Dermis blood vessel endothelial cell (primary cell): ENCODE results near the gene ARHGAP26. TPM values are rescaled to one million over a fixed set of nuclear protein-coding genes. Genes with fewer than 3 reads are reported as not detected.
"Not testable (repeated sequence)": the region's sequence is repeated elsewhere in the genome, so short reads cannot be mapped to it uniquely, and the experiment has no call there.

Experiments
- DNase-seq: peaks from one replicate; pipeline ENCODE4 v3.0.0; 2010
- total RNA-seq: library from RNA; depleted of rRNA; stranded (reverse); fragments of >200 nt; gene quantifications from 2 replicates; pipeline ENCODE4 v1.2.3, GENCODE V29; 2014

ARHGAP26 gene
- total RNA-seq, 1 donor from 2014 or later = 51.7 TPM

DNA sequence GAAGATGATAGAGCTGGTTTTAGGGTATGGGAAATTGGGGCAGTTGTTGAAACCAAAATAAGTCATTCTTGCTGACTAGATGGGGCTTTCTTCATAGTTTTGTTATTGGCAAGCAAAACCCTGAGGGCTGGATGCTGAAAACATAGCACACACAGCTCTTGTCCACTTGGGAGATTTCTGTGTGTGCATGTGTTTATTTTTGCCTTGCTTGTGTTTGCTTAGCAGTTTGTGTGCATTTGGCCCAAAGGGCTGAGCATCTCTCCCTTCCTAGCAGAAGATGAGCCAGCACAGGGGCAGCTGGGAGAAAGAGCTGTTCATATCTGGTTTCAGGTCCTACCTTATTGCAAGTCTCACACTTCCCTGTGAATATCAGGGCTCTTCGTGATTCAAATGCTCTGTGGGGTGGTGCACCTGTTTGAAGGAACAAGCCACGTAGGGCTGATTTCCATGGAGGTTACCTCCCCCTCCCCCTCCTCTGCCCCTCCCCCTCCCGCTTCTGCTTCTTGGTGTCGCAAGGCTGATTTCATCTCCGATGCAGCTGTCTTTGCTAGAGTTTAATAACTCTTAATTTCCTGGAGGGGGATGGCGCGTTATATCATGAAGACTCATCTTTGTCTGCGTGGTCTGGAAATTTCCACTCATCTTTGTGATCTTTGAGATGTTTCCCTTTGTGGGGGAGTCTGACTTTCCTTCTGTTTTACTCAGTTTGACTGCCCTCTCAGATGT is 296.5 kb downstream of the ARHGAP26 start:
- DNase-seq = no peak

- no peak for DNase-seq
Observed at GRCh38 chr5:143068712-143069111, 298.5 kb downstream of the ARHGAP26 start.

DNA sequence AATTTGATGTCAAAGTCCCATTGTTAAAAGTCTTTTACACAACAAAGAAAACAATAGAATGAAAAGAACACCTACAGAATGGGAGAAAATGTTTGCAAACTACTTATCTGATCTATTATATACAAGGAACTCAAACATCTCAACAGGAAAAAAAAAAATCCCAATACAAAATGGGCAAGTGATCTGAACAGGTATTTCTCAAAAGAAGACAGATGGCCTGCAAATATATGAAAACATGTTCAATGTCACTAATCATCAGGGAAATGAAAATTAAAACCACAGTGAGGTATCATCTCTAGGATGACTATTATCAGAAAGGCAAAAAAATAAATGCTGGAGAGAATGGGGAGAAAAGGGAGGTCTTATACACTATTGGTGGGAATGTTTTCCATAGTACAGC is 301.8 kb downstream of the ARHGAP26 start:
- DNase-seq = no peak

DNA sequence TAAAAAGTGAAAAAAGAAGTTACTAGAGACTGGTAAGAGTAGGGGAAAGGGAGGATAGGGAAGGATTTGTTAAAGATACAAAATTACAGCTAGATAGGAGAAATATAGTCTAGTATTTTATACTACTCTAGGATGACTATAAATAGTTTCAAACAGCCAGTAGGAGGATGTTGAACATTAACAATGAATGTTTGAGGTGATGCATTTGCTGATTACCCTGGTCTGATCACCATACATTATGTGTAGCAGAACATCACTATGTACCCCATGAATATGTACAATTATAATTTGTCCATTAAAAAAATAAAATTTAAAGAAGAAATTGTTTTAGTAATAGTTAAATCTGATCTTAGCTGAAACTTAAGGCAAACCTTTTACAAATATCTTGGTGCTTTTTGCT is 302.6 kb downstream of the ARHGAP26 start:
- no peak for DNase-seq

DNA sequence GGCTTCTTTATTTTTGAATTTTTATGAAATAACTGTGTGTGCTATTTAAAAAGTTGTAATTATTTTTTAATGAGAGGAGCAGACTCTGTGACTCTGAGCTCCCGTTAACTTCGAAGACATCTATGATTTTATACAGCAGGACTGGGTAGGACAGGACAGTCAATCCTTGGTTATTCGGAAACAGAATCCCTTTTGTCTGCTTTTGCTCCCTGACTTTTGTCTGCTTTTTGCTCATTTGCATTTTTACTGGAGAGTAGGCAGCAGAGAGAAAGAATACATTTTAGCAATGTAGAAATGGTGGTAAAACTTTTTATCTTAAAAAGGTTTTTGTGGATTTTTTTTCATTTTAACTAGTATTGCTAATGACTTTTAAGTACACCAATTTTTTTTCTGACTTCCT is 303.6 kb downstream of the ARHGAP26 start:
- no peak for DNase-seq

DNA sequence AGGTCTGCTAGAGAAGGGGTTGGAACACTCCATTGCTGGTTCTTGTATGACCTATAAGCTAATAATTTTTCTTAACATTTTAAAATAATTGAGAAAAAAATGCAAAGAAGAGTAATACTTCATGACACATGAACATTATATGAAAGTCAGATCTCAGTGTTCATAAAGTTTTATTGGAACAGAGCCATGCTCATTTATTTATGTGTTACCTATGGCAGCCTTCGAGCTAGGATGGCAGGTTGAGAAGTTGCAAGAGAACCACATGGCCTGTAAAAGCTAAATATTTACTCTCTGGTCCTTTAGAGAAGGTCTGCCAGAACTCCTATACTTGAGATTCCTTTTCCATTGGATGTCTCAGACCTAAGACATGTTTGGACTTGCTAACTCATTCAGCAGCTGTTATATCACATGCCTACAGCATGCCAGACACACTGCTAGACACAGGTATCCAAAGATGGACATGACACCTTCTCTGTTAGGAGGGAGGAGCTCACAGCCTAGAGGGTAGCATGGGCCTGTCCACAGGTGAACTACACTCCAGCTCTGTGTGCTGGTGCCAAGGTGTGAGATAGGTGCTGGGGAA is 304.3 kb downstream of the ARHGAP26 start:
- no peak for DNase-seq

DNA sequence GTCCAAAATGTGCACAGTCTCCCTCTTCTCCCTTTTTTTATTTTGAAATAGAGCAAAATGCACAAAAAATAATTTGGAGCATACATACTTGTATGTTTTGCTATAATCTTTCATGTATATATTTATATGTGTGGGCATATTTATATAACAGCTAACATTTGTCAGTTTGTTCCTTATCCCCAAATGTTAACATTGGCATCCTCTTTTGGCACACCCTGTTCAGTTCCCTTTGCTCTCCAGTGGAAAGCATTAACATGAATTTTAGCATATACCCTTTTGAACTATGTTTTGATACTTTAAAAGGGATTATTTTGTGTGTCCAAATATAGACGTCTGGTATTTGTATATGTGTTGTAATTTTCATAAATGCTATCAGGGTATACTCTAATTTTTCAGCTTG is 306.2 kb downstream of the ARHGAP26 start:
- no peak for DNase-seq

DNA sequence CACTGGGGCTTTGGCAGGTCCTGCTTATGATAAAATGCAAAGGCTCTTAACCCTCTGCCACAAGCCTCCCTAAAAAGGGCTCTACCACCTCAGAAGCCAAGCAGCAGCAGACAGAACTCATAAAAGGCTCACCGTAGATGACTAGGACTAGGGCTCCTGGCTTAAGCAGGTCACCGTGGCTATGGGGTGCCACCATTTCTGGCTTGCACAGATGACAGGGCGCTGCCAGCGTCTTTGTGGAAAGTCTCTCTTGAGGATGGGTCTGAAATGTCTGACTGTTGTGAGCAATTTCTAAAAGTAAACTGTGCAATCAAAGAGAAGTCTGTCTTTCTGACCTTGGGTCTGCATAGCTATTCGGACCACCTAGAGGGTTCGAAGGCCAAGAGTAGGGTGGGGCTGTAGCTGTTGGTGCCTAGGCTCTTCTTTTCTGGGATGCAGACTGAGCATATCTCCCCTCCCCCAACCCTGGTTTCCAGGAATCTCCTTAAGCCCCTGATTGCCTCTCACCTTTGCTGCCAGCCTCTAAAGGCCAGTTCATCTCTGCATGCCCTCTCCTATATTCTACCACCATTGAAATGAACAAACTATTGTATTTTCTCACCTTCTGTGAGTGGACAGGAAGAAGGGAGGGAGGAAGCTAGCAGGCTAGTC is 307.4 kb downstream of the ARHGAP26 start:
- no peak for DNase-seq

- DNase-seq = no peak
Observed at GRCh38 chr5:143078313-143078712, 308.1 kb downstream of the ARHGAP26 start.

GRCh38 chr5:143078971-143079370 is 308.8 kb downstream of the ARHGAP26 start:
- DNase-seq = no peak

DNA sequence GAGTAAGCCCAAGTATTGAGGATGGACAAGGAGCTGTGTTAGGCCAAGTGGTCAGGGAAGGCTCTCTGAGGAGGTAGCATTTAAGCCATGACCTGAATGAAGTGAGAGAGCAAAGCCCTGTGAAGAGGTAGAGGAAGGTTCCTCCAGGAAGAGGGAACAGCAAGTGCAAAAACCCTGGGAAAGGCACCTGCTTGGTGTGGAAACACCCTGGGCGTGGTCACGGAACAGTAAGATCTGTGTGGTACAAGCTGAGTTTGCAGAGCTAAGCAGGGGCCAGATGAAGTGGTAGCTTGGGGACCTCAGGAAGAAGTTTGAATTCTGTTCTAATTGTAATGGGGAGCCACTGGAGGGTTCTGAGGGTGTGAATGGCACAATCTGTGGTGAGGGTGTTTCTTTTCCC is 310.2 kb downstream of the ARHGAP26 start:
- no peak for DNase-seq

- no peak for DNase-seq
Observed at GRCh38 chr5:143080982-143081381, 310.8 kb downstream of the ARHGAP26 start.

DNA sequence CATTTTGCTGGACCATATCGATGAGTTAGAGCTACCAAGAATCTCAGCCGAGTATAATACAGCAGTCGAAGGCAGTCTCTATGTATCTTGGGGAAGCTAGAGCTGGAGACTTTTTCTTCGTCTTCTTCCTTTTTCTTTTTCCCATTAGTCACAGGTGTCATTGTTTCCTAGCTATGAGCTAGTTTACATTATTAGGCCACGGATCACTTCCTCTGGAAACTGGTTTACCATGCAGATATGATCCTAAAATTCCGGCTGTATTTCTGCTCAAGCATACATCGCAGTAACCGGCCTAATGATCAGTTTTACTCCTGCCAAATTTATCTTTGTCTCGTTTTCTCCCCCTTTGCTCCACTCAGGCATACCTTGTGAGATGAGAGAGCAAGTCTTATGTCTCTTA is 312.8 kb downstream of the ARHGAP26 start:
- DNase-seq = peak; percentile 67

GRCh38 chr5:143084407-143084806 is 314.2 kb downstream of the ARHGAP26 start:
- DNase-seq = no peak

DNA sequence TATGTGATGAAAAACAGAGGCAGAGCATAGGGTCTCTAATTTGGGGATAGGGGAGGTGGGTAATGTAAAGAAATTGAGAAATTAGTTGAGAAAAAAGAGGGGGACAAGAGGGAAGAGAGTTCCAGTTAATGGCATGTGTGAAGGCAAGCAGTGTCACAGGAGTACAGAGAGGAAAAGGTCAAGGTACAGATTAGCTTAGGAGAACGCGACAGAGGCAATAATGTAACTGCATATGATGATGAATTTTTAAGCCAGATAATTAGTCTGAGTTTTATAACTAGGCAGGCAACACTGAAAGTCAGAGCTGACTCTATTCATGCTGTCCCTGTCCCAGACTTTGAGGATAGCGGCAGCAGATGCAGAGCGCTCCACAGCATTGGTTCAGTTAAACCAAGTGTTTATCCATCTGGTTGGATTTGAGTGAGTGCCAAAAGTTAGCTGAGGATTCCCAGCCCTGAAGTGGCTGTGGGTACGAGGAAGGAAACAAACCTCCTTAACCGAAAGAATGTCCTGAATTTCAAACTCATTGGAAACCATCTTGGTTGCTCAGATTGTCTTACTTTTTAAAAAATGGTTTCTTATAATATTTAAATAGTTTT is 315.2 kb downstream of the ARHGAP26 start:
- DNase-seq = no peak

- no peak for DNase-seq
Observed at GRCh38 chr5:143086546-143086907, 316.4 kb downstream of the ARHGAP26 start.

GRCh38 chr5:143086908-143087637 is 316.9 kb downstream of the ARHGAP26 start:
- no peak for DNase-seq

DNA sequence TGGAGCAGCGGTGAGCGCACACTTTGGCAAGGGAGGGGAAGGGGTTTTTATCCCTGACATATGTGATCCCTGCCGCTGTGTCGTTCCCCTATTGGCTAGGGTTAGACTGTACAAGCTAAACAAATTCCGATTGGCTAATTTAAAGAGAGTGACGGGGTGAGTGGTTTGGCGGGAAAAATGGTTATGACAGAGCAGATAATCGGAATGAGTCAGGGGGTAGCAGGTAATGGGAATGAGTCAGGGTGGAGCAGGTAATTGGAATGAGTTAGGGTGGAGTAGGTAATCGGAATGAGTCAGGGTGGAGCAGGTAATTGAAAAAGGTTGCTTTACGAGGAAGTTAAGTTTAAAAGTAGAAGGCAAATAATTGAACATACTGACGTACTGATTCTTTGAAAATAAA is 318.5 kb downstream of the ARHGAP26 start:
- DNase-seq = not testable (repeated sequence)

DNA sequence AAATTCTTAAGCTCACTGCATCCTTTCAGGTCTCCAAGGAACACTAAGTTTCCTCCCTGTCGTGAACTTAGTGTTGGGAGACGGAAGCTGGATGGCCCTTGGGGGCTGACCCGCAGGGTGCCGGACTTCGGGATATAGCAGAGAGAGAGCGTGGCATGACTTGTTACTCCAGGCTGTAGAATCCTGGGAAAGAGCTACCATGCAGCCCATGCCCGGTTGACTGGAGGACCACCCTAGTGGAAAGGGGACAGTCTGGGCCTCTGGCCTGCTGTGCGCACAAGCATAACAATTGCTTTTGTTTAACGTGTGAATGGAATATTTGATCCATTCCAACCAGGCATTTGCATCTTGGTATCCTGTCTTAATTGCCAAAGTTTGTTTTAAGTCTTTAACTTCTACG is 319.9 kb downstream of the ARHGAP26 start:
- DNase-seq = not testable (repeated sequence)

DNA sequence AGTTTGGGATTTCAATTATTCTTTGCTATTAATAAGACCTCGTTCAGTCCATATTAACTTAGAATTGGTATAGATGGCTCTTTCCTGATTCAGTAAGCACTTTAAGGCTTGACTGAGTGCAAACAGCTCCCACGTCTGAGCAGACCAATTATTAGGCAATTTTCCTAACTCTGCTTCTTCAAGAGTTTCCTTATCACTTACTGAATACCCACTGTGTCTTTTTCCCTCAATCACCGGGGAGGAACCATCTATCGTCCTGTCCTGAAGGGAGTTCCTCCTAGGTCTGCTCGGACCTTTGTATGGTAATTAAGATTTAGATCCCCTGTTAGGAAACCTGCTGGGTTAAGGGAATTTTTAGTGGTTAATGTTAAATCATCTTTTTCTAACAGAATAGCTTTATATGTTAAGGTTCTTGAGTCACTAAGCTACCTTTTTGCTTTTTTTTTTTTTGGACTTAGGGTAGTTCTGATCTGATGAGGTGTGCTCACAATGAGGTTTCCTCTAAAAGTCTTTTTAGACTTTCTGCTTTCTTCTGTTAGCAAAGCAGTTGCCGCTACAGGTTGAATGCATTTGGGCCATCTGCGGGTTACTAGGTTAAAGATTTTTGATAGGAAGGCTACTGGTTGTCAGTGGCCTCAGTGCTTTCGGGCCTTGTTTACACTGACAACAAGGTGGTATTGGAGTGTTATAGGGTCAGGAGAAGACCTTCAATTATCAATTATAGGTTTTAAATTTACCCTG is 322.7 kb downstream of the ARHGAP26 start:
- not testable (repeated sequence) for DNase-seq

- DNase-seq = no peak
Observed at GRCh38 chr5:143093452-143094086, 323.4 kb downstream of the ARHGAP26 start.

DNA sequence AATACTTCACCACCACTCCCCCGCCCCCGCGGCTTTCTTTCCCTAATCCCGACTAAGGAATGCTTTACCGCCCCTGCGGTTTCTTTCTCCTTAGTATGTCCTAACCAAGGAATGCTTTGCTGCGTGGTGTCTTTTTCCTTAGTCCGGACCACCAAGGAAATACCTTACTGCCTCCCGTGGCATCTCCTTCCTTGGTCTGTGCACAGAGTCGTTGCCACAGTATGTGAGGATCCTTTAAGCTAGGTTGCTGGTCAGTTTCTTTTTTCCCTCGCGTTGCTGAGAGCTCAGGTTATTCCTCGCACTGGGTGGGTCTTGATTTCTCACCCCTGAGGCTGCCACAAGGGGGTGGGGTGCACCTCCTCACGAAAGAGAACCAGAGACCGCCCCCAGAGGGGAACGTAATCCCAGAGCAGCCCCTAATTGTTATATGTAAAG is 323.9 kb downstream of the ARHGAP26 start:
- DNase-seq = no peak
